Kidney (tissue), 14 donors: ENCODE measurements around the gene GNG4. TPM values are rescaled to one million over a fixed set of nuclear protein-coding genes. Genes with fewer than 3 reads are reported as not detected.

ENCODE experiments used
- DNase-seq, 5 donors: peaks; one replicate each; pipeline ENCODE4 v3.0.0-alpha.2; 2013 to 2020
- FAIRE-seq: peaks from 2 replicates; lab custom pipeline; 2012; peaks lifted over from hg19 to GRCh38; lab: Jason Lieb, UNC
- H3K27ac ChIP-seq, 2 donors: one replicate each; pipeline ENCODE4 v1.7.0; 2013; ENCODE audit warnings: low read depth in 2 of 2, low read length in 2 of 2, inconsistent platforms in 1 of 2
- H3K27me3 ChIP-seq: one replicate; pipeline ENCODE4 v1.7.1; 2013; ENCODE audit warnings: low read length, inconsistent platforms; ENCODE audit not compliant: control insufficient read depth, insufficient read depth
- H3K36me3 ChIP-seq, 3 donors: one replicate each; pipeline versions ENCODE4 v1.7.0 to v1.7.1; 2013; ENCODE audit warnings: low read length in 3 of 3, control low read depth in 1 of 3, inconsistent platforms in 1 of 3; ENCODE audit not compliant: insufficient read depth in 3 of 3, control insufficient read depth in 2 of 3
- H3K4me1 ChIP-seq, 3 donors: one replicate each; pipeline versions ENCODE4 v1.7.0 to v1.7.1; 2013; ENCODE audit warnings: low read length in 3 of 3, inconsistent platforms in 1 of 3, low read depth in 1 of 3; ENCODE audit not compliant: control insufficient read depth in 2 of 3, insufficient read depth in 2 of 3
- H3K4me3 ChIP-seq, 3 donors: one replicate each; pipeline versions ENCODE4 v1.7.0 to v1.8.1; 2013; ENCODE audit warnings: low read length in 3 of 3, control low read depth in 1 of 3, inconsistent platforms in 1 of 3
- H3K9ac ChIP-seq, 3 donors: one replicate each; pipeline versions ENCODE4 v1.7.0 to v1.7.1; 2013; ENCODE audit warnings: low read length in 3 of 3, control low read depth in 1 of 3, inconsistent platforms in 1 of 3
- H3K9me3 ChIP-seq, 3 donors: one replicate each; pipeline versions ENCODE4 v1.7.0 to v1.7.1; 2013; ENCODE audit warnings: low read length in 3 of 3, control low read depth in 1 of 3, inconsistent platforms in 1 of 3; ENCODE audit not compliant: control insufficient read depth in 2 of 3, insufficient read depth in 1 of 3
- intact Hi-C: fragments of 100-400 bp; cut with DNase I; formaldehyde crosslinking; loops from one replicate; pipeline ENCODE4 v1.11.1; 2022
- polyA plus RNA-seq: library from polyadenylated mRNA; stranded (reverse); fragments of 350-450 nt; fragmentation: Illumina TruSeq; extraction: RNeasy Lipid Tissue Mini Kit (QIAGEN cat#74804); gene quantifications from one replicate; pipeline ENCODE4 v1.2.3, GENCODE V29; 2014; ENCODE audit warnings: low read depth, low replicate concordance; ENCODE audit not compliant: insufficient read depth
- total RNA-seq: library from RNA; stranded (reverse); fragmentation: NEBNext Ultra II Directional; extraction: Animal tissue kit (Norgen Biotek cat#: 25700); gene quantifications from one replicate; pipeline ENCODE4 v1.2.1, GENCODE V29; 2021
- TF ChIP-seq, protein P1 (sequence below): IDR thresholded peaks from 3 replicates; pipeline ENCODE4 v1.5.1; 2012; ENCODE audit warnings: mild to moderate bottlenecking, moderate library complexity, borderline replicate concordance; ENCODE audit not compliant: insufficient read depth; ENCODE audit errors: extremely low read depth
- donor health status: control.
- donor health status: control.
- donor health status: control.
- donor health status: control.
- donor health status: control.
- donor health status: DM: yes; HTN: yes; CAD: no.
- donor health status: Normal renal cell carcinoma (clear cell type).

Gene GNG4
- total and polyA plus RNA-seq, 2 donors from 2014 or later, result 4.5 TPM; not detected in 1

DNA sequence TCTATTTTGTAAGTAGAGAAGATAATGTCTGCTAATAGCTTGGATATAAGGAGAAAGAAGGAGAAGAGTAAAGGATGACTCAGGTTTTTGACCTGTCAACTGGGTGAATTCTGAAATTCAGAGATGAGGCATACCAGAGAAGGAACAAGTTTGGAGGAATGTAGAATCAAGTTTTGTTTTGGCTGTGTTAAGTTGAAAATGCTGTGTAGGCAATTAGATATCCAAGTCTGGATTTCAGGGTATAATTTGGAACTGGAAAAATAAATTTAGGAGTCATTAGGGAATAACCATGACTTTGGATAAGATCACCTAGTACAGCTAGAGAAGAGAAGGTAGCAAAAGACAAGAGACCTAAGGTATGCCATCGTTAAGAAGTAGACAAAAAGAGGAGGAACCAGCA lies 22.4 kb upstream of the GNG4 start:
- DNase-seq (no peak), FAIRE-seq (no peak)
- Histone ChIP-seq H3K9ac (no peak overlapping the region), H3K4me3 (no peak overlapping the region), H3K27ac (no peak overlapping the region), H3K36me3 (peaks cover 0 to 12% (median 0%) of the 10 kb centered on the region in 3 donors), H3K9me3 (peaks cover 2 to 18% (median 3%) of the 10 kb centered on the region in 3 donors), H3K27me3 (no peaks in the 10 kb centered on the region), H3K4me1 (no peaks in the 10 kb centered on the region)
- TF ChIP-seq, protein P1, sequence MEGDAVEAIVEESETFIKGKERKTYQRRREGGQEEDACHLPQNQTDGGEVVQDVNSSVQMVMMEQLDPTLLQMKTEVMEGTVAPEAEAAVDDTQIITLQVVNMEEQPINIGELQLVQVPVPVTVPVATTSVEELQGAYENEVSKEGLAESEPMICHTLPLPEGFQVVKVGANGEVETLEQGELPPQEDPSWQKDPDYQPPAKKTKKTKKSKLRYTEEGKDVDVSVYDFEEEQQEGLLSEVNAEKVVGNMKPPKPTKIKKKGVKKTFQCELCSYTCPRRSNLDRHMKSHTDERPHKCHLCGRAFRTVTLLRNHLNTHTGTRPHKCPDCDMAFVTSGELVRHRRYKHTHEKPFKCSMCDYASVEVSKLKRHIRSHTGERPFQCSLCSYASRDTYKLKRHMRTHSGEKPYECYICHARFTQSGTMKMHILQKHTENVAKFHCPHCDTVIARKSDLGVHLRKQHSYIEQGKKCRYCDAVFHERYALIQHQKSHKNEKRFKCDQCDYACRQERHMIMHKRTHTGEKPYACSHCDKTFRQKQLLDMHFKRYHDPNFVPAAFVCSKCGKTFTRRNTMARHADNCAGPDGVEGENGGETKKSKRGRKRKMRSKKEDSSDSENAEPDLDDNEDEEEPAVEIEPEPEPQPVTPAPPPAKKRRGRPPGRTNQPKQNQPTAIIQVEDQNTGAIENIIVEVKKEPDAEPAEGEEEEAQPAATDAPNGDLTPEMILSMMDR, result no peak
- intact Hi-C loops, result no loop called here

DNA sequence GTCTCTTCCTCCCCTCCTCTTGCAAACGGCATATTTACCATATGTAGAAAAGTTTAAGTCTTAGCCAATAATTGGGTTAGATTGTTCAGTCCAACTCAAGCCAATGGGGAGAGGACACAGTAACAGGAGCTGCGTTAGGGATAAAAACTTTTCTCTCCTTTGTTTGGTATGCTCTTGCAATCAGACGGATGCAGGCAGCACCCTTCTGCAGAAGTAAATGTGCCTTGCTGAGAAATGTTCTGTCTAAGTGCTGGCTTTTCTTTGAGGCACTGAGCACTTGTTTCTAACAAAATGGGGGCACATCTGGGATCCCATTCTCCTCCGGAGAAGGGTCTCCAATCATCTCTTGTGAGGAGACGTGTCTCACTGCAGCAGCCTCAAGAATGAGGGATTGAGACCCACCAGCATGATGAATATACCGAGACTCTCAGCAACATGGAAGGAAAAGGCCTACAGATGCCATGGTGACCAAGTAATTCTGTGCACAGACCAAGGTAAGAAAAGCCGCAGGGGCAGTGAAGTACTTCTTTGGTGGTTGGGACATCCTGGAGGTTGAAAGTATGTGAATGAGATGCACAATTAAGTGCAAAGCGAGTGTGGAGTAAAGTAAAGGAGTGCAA lies 20.7 kb upstream of the GNG4 start:
- Histone ChIP-seq H3K4me3 (no peak overlapping the region), H3K27ac (no peak overlapping the region), H3K9me3 (peaks cover 2 to 18% (median 3%) of the 10 kb centered on the region in 3 donors), H3K36me3 (peaks cover 0 to 12% (median 0%) of the 10 kb centered on the region in 3 donors), H3K9ac (no peak overlapping the region), H3K27me3 (no peaks in the 10 kb centered on the region), H3K4me1 (no peaks in the 10 kb centered on the region)
- DNase-seq (no peak), FAIRE-seq (no peak)
- TF ChIP-seq, protein P1, result no peak
- intact Hi-C loops, result no loop called here

DNA sequence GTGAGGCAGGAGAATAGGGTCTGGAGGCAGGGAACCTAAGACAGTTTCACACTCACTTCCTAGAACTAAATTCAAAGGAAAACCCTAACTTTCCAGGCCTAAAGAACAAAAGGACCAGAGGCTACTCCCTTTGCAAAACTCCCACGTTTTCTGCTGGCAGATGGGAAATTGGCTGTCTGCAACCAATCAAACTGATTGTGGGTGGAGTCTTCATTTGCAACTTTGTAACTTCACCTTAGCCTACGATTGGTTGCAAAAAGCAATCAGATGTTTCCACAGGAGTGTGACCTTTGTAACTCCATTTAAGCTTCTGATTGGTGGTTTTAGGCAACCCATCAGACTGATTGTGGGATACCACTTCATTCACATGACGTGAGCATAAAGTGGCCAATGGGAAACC lies 19.7 kb upstream of the GNG4 start:
- no peak for DNase-seq
- Histone ChIP-seq H3K27ac (no peak overlapping the region), H3K27me3 (no peaks in the 10 kb centered on the region), H3K9ac (no peak overlapping the region), H3K36me3 (peaks cover 0 to 6% (median 0%) of the 10 kb centered on the region in 3 donors), H3K9me3 (peaks cover 2 to 18% (median 3%) of the 10 kb centered on the region in 3 donors), H3K4me1 (no peaks in the 10 kb centered on the region), H3K4me3 (no peak overlapping the region)
- no peak for FAIRE-seq
- intact Hi-C loops, result no loop called here
- TF ChIP-seq, protein P1, result no peak
